GM12892 (cell line): ENCODE data around the gene ERBB4.
"Not testable (repeated sequence)": the region's sequence is repeated elsewhere in the genome, so short reads cannot be mapped to it uniquely, and the experiment has no call there.

Experiments used
- DNase-seq: peaks from one replicate; pipeline ENCODE4 v3.0.0; 2011; ENCODE audit not compliant: insufficient read length
- FAIRE-seq: peaks from 2 replicates; lab custom pipeline; 2011; peaks lifted over from hg19 to GRCh38; lab: Jason Lieb, UNC
- POLR2A ChIP-seq: IDR thresholded peaks from 2 replicates; pipeline ENCODE4 v1.6.1; 2011; ENCODE audit warnings: low read depth, low read length, control low read depth
- POLR2AphosphoS5 ChIP-seq: IDR thresholded peaks from 2 replicates; pipeline ENCODE4 v1.6.1; 2011; ENCODE audit warnings: low read depth, low read length, control low read depth
- TAF1 ChIP-seq: IDR thresholded peaks from 2 replicates; pipeline ENCODE4 v1.6.1; 2011; ENCODE audit warnings: low read depth, mild to moderate bottlenecking, control low read depth, low read length, borderline replicate concordance

The ERBB4 gene

GRCh38 chr2:212022966-212023365 lies 515.6 kb downstream of the ERBB4 start:
- DNase-seq (no peak), FAIRE-seq (no peak)
- no peak for TF ChIP-seq TAF1
- no peak for TF ChIP-seq POLR2A
- TF ChIP-seq POLR2AphosphoS5: no peak

DNA sequence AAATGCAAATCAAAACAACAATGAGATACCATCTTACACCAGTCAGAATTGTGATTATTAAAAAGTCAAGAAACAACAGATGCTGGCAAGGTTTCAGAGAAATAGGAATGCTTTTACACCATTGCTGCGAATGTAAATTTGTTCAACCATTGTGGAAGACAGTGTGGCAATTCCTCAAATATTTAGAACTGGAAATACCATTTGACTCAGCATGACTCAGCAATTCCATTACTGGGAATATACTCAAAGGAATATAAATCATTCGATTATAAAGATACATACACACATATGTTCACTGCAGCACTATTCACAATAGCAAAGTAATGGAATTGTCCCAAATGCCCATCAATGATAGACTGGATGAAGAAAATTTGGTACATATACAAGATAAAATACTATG lies 516.7 kb downstream of the ERBB4 start:
- TF ChIP-seq POLR2AphosphoS5: no peak
- no peak for TF ChIP-seq TAF1
- no peak for TF ChIP-seq POLR2A
- FAIRE-seq: no peak
- DNase-seq: no peak

GRCh38 chr2:212015588-212015987 lies 523.0 kb downstream of the ERBB4 start:
- no peak for FAIRE-seq
- no peak for DNase-seq
- TF ChIP-seq POLR2A (no peak), TAF1 (no peak), POLR2AphosphoS5 (no peak)

- no peak for DNase-seq
- FAIRE-seq: no peak
- TF ChIP-seq TAF1: no peak
- no peak for TF ChIP-seq POLR2AphosphoS5
- no peak for TF ChIP-seq POLR2A
Observed at GRCh38 chr2:212013626-212014025, 525.0 kb downstream of the ERBB4 start.

DNA sequence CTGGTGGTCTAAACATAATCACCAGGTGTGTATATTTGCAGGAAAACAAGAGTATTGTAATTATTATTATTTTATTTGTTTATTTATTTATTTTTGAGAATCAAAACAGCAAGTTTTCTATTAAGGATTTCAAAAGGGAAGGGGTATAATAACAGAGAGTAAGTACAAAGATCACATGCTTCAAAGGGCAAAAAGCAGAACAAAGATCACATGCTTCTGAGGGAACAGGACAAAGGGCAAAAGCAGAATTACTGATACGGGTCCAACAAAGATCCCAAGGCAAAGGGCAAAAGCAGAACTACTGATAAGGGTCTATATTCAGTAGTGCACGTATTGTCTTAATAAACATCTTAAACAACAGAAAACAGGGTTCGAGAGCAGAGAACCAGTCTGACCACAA lies 528.3 kb downstream of the ERBB4 start:
- FAIRE-seq, DNase-seq: not testable (repeated sequence)

- no peak for TF ChIP-seq POLR2AphosphoS5
- no peak for TF ChIP-seq POLR2A
- no peak for TF ChIP-seq TAF1
- FAIRE-seq (no peak), DNase-seq (no peak)
Observed at GRCh38 chr2:212007972-212008371, 530.6 kb downstream of the ERBB4 start.

- DNase-seq (no peak), FAIRE-seq (peak; percentile 30)
- no peak for TF ChIP-seq TAF1
- no peak for TF ChIP-seq POLR2A
- no peak for TF ChIP-seq POLR2AphosphoS5
Observed at GRCh38 chr2:212005085-212005671, 533.4 kb downstream of the ERBB4 start.

DNA sequence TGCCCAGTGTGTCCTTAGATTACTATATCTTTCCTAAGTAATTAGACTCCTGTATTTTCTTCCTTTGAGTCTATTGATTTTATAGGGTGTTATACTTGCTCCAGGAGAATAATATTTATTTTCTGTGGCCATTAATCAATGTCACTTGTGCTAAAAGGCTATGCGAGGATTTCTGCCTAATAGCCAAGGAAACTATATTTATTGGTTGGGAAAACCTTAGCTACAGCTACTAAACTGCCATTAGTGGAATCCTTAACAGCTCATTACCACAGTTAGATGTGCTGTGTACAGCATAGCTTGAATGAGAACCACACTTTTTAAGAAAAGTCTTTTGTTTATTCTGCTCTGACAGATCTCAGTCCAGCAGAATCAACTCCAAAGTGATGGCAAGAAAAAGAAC lies 537.3 kb downstream of the ERBB4 start:
- TF ChIP-seq POLR2A: no peak
- TF ChIP-seq TAF1: no peak
- TF ChIP-seq POLR2AphosphoS5: no peak
- no peak for FAIRE-seq

DNA sequence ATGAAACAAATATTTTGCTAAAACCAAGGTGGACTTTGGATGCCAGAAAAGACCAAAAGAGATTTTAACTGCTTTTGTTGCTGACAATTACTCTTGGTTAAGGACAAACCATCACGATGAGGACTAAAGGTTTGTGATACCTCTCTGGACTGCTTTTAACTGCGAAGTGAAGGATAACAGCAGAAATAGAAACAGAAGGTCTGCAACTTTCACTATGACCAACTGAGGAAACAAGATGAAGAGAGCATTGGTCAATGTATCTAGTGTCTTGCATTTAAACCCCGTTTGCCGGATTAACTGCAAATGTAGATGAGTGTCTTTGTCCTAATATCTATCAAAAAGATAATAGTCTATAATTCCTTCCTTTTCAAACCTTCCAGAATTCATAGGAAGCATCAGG lies 541.7 kb downstream of the ERBB4 start:
- TF ChIP-seq POLR2AphosphoS5: no peak
- TF ChIP-seq TAF1: no peak
- no peak for DNase-seq
- FAIRE-seq: peak; percentile 54

More for the DNA sequence above, 537.3 kb downstream of the ERBB4 start:
- DNase-seq: no peak

- FAIRE-seq: no peak
- no peak for DNase-seq
- TF ChIP-seq POLR2A: no peak
- TF ChIP-seq TAF1: no peak
- TF ChIP-seq POLR2AphosphoS5: no peak
Observed at GRCh38 chr2:211994806-211995205, 543.8 kb downstream of the ERBB4 start.

DNA sequence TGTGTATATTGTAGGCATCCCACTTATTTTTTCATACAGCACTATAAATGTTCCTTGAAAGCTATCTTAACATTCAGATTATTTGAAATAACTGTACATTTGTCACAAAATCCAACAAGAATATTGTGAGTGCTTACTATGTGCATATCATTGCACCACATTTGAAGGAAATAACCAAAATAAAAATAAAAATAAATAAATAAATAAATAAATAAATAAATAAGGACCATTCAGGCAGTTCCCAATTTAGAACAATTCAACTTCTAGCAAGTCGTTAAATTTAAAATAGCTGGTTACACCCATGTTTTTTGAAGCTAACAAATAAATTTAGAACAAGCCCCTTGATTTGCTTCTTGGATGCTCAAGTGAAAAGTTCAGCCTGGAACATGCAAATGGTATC lies 548.3 kb downstream of the ERBB4 start:
- DNase-seq (no peak), FAIRE-seq (no peak)
- TF ChIP-seq POLR2AphosphoS5: no peak
- no peak for TF ChIP-seq TAF1
- no peak for TF ChIP-seq POLR2A

DNA sequence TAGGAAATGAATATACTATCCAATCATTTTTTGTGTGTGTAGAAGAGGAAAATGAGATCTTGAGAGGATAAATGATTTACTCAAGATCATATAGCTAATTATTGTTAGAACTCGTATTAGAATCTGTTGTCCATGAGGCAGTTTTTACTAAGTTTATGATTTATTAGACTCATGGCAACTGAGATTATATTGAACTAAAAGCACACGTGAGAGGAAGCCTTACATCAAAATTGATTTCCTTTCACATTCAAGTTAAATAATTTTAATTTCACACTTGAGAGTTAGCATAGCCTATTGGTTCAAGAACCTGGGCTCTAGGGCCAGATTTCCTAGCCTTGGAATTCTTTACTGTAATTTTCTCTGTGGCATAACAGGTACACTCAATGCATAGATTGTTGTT lies 552.3 kb downstream of the ERBB4 start:
- no peak for TF ChIP-seq POLR2A
- TF ChIP-seq POLR2AphosphoS5: no peak
- no peak for TF ChIP-seq TAF1
- FAIRE-seq: no peak
- DNase-seq: no peak

GRCh38 chr2:211985393-211985792 lies 553.2 kb downstream of the ERBB4 start:
- TF ChIP-seq POLR2AphosphoS5 (no peak), POLR2A (no peak), TAF1 (no peak)
- DNase-seq: no peak
- FAIRE-seq: no peak

- TF ChIP-seq POLR2A (no peak), TAF1 (no peak), POLR2AphosphoS5 (no peak)
- DNase-seq: no peak
- FAIRE-seq: no peak
Observed at GRCh38 chr2:211982162-211982561, 556.4 kb downstream of the ERBB4 start.
